Measurements from ENCODE around the gene TRAF6.

GRCh38 chr11:36534276-36534840 is 24.3 kb upstream of the TRAF6 start:
- no peak for TF ChIP-seq POLR2AphosphoS2 (IDR thresholded peaks at IDR 0.05; ENCODE audit: low read depth, low read length)
- TF ChIP-seq ADNP (CRISPR knock-in tag; IDR thresholded peaks at IDR 0.05) = no peak
- TF ChIP-seq, protein P1, sequence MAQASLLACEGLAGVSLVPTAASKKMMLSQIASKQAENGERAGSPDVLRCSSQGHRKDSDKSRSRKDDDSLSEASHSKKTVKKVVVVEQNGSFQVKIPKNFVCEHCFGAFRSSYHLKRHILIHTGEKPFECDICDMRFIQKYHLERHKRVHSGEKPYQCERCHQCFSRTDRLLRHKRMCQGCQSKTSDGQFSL (CRISPR knock-in tag; IDR thresholded peaks at IDR 0.05) = no peak
- TF ChIP-seq PRDM4 (CRISPR knock-in tag; IDR thresholded peaks at IDR 0.05; ENCODE audit: borderline replicate concordance) = no peak
- no peak for TF ChIP-seq MEIS2 (CRISPR knock-in tag; IDR thresholded peaks at IDR 0.05)
- TF ChIP-seq ZFYVE20 (CRISPR knock-in tag; IDR thresholded peaks at IDR 0.05; ENCODE audit: borderline replicate concordance, low read depth) = no peak
- TF ChIP-seq JUND (CRISPR knock-in tag; IDR thresholded peaks at IDR 0.05) = no peak
- no peak for TF ChIP-seq RNF2 (conservative IDR thresholded peaks at IDR 0.05; ENCODE audit: low read depth)
- TF ChIP-seq EED (CRISPR knock-in tag; IDR thresholded peaks at IDR 0.05) = no peak
- no peak for TF ChIP-seq POLR2A (IDR thresholded peaks at IDR 0.05; ENCODE audit: insufficient read depth in 1 of 2, low read depth in 2 of 2, low read length in 2 of 2)
- no peak for TF ChIP-seq ZNF317 (CRISPR knock-in tag; IDR thresholded peaks at IDR 0.05)
- TF ChIP-seq EZH2 (conservative IDR thresholded peaks at IDR 0.05; ENCODE audit: low read depth, low read length) = no peak

Measured in HepG2 (cell line).